ENCODE data around the gene RNPEPL1.

GRCh38 chr2:240520974-240521350, 47.3 kb upstream of the RNPEPL1 start:
- TF ChIP-seq, protein P1, sequence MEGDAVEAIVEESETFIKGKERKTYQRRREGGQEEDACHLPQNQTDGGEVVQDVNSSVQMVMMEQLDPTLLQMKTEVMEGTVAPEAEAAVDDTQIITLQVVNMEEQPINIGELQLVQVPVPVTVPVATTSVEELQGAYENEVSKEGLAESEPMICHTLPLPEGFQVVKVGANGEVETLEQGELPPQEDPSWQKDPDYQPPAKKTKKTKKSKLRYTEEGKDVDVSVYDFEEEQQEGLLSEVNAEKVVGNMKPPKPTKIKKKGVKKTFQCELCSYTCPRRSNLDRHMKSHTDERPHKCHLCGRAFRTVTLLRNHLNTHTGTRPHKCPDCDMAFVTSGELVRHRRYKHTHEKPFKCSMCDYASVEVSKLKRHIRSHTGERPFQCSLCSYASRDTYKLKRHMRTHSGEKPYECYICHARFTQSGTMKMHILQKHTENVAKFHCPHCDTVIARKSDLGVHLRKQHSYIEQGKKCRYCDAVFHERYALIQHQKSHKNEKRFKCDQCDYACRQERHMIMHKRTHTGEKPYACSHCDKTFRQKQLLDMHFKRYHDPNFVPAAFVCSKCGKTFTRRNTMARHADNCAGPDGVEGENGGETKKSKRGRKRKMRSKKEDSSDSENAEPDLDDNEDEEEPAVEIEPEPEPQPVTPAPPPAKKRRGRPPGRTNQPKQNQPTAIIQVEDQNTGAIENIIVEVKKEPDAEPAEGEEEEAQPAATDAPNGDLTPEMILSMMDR (conservative IDR thresholded peaks at IDR 0.05), result no peak
- no peak for TF ChIP-seq EZH2 (IDR thresholded peaks at IDR 0.05; ENCODE audit: low read depth)
